Stimulated activated CD4-positive, alpha-beta T cell treated with anti-CD3 and anti-CD28 coated beads, Interleukin-12 subunit alpha, Interleukin-12 subunit beta, amount 100 ng/mL, for 24 hours (primary cell): ENCODE data around the gene CDON.

Experiments
- DNase-seq, 2 experiments: peaks; one replicate each; pipeline ENCODE4 v3.0.0-alpha.2; 2020; ENCODE audit warnings: low read depth in 2 of 2

The CDON gene, protein sequence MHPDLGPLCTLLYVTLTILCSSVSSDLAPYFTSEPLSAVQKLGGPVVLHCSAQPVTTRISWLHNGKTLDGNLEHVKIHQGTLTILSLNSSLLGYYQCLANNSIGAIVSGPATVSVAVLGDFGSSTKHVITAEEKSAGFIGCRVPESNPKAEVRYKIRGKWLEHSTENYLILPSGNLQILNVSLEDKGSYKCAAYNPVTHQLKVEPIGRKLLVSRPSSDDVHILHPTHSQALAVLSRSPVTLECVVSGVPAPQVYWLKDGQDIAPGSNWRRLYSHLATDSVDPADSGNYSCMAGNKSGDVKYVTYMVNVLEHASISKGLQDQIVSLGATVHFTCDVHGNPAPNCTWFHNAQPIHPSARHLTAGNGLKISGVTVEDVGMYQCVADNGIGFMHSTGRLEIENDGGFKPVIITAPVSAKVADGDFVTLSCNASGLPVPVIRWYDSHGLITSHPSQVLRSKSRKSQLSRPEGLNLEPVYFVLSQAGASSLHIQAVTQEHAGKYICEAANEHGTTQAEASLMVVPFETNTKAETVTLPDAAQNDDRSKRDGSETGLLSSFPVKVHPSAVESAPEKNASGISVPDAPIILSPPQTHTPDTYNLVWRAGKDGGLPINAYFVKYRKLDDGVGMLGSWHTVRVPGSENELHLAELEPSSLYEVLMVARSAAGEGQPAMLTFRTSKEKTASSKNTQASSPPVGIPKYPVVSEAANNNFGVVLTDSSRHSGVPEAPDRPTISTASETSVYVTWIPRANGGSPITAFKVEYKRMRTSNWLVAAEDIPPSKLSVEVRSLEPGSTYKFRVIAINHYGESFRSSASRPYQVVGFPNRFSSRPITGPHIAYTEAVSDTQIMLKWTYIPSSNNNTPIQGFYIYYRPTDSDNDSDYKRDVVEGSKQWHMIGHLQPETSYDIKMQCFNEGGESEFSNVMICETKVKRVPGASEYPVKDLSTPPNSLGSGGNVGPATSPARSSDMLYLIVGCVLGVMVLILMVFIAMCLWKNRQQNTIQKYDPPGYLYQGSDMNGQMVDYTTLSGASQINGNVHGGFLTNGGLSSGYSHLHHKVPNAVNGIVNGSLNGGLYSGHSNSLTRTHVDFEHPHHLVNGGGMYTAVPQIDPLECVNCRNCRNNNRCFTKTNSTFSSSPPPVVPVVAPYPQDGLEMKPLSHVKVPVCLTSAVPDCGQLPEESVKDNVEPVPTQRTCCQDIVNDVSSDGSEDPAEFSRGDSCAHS (N-terminal part only)

DNA sequence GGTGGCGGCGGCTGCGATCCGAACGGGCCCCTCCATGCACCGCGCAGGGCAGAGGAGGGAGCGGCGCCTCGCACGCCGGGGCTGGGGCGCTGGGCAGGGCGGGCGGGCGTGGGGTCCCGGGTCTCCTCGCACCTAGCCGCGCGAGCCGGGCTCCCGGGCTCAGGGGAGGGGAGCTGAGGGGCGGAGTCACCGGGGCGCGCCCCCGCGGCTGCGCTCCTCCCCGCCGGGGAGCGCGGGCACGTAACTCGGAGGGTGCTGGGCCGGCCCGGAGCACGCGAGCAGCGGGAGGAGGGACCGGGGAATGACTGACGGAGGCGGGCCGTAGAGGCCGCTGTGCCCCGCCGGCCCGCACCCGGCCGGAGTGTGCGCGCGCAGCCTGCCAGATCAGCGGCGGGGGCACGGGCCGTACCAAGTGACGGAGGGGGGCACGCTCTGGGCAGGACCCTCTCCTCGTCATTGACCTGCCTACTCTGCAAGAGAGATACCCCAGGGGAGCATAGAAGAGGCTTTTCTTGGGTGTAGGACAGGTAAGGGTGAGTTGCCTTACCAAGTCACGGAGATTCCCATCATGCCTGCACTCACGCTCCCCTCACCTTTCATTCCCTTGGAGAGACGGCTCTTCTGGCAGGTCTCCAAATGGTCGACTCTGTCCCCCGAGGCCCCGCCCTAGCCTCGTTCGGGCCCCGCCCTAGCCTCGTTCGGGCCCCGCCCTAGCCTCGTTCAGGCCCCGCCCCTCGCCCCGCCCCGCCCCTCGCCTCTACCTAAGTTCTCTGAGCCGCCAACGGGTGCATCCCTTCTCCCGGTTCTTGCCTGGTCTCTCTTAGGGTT lies at the start of gene CDON:
Gene CDON (minus strand): TSS at position 188 of the 828 bp plus-strand sequence. CDS start 39,390 bp downstream, outside the sequence.
- DNase-seq, result peak; percentile 81 to 84

DNA sequence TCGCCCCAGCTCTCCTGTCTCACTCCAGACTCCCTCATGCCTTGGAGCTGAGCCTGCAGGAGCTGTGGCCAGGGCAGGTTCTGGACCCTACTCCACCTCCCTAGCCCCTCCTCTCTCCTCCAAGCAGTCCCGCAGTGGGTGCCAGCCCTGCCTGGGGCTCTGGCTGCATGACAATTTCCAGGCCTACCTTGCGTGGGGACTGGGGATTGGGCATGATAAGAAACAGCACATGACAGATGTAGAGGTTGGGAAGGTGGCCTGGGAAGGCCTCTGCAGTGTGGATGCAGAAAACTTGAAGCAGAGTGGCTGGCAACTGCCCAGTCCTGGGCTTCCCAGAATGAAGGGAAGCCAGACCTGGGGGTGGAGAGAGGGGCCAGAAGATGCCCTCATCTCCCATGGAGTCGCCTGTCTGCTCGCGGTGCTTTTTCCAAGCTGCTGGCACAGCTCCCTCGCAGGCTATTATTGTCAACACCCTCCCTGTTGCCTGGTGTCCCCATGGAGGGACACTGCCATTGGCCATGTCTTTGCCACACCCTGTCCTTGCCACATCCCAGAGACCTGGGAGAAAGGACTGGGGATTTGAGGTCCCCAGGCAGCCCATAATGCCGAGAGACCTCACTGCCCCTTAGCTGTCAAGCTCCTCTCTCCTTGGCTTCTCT lies 48.9 kb upstream of the CDON start:
- no peak for DNase-seq

DNA sequence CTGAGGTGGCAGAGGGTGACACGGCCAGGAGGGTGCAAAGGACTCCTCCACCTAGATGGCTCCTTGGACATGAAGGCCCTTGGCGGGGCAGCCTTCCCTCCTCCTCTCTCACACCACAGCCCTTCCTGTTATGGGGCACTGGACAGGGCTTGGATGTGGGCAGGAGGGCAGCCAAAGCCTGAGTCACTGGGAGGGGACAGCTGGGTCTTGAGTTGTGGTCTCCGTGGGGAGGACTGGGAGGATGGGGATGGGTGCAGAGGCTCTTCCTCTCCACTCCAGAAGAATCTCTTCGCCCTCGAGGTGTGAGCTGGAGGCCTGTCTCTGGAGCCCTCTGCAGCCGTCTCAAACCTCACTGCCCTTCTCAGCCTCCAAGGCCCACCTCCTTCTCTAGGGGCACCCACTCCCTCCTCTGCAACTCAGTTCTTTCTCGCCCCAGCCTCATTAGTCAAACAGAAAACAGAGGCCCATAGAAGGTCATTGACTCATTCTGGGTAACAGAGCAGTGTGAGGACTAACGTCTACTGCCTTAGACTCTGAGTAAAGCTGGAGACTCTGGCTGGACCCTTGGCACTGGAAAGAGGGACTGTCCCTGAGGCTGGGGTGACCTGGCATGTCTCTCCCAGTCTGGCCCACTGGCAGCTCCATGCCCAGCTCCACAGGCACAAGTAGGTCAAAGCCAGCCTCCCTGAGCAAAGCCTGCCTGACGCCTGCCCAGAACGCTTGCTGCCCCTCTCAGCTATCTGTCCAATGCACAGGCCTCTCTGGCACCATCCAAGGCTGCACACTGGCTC lies 47.5 kb upstream of the CDON start:
- DNase-seq, result no peak

DNA sequence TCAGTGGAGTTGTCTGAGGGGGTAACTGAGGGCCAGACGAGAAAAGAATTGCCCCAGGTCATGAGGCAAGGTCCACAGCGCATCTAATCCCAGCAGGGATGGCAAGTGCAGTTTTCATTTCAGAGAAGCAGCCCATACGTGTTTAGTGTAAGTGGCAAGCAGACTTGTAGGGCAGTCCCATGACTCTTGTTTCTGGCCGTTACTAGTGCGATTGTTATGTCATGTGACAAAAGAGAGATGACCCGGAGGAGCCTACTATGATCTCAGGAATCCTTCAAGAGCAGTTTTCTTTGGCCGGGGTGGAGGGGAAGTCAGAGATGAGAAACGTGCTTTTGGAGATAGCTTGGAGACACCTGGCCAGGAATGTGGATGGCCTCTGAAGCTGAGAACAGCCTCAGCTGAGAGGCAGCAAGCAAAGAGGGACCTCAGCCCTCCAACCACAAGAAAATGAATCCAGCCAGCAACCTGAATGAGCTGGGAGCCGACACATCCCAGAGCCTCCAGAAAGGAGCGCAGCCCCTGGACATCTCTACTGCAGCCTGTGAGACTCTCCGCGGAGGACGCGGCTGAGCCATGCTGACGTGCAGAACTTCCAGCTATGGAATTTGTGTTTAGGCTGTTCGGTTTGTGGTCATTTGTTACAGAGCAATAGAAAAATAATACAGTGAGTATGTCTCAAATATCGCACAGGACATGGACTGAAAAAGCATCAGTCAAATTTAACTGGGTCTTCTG lies 44.1 kb upstream of the CDON start:
- no peak for DNase-seq

DNA sequence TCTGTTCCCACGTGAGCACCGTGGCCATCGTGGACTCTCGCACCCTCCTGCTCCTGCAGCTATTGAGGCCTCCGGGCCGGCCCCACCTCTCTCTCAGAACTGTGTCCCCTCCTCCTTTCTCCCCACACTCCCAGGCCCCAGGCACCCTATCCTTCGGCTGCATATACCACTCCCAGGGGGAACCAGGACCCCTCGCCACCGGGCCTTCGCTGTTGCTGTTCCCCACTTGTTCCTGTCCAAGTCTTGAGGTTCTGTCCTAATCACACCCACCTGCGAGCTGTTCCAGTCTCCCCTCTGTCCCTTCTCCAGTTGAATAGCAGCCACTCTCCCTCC lies 43.0 kb upstream of the CDON start:
- DNase-seq, result no peak

DNA sequence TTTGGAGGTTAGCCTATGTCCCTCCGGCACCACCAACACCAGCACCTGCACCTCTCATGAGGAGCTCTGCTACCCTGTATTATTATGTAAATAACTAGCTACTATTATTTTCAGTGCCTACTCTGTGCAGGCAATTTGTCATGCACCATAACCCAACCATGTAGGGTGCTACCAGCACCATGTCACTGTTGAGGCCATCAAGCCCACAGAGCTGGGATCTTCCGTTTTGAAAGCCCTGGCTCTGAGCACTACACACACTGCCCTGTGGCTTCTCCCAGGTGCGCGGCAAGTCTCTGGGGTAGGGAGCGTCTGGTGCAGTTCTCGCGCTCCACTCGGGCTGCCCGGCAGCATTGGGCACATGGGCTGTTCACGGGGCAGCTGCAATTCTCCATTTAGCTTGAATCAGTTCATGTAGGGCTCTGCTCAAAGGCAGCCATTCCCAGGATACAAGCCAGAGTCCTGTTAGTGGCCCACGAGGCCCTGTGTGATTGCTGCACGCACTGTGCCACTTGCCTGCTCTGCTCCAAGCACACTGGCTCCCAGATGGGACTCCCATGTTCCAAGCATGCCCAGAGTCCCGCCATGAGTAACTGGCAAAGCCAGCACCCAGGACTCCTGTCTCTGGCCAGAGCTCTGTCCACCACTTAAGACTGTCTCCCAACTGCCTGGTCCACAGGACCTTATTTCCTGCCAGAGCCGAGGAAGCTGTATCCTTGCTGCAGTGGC lies 42.5 kb upstream of the CDON start:
- DNase-seq, result no peak

DNA sequence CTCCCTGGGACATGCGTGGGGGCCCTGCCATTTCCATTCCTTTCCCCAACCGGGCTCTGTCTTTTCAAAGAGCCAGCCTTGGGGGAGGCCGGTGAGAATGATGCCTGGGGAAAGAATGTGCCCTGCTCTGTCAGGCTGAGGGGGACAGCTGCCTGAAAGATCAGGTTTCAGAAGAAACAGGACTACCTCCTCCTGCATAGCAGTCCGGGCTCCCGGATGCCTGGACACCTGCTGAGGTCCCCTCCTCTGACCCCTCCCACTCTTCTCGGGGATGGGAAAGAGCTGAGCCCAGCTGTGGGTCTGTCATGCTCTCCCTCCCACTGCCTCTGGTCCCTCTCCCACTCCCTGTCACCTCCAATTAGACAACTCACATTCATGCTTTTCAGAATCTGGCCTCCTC lies 41.8 kb upstream of the CDON start:
- no peak for DNase-seq

DNA sequence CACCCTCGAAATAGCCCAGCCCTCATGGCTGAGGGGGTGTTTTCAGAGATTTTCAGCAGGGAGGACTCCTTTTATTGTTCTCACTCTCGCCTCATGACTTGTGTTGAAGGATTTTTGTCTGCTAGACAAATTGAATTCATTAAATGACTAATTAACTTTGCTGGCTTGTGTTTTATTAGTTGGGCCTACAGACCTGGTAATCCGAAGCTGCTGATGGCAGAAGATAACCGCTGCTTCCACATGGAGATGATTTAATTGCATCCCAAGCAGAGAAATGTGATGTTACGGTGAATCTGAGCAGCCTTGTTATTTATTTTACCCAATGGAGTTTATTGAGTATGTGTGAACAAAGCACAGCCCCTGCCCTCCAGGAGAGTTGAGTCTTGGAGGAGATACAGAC lies 40.5 kb upstream of the CDON start:
- no peak for DNase-seq

DNA sequence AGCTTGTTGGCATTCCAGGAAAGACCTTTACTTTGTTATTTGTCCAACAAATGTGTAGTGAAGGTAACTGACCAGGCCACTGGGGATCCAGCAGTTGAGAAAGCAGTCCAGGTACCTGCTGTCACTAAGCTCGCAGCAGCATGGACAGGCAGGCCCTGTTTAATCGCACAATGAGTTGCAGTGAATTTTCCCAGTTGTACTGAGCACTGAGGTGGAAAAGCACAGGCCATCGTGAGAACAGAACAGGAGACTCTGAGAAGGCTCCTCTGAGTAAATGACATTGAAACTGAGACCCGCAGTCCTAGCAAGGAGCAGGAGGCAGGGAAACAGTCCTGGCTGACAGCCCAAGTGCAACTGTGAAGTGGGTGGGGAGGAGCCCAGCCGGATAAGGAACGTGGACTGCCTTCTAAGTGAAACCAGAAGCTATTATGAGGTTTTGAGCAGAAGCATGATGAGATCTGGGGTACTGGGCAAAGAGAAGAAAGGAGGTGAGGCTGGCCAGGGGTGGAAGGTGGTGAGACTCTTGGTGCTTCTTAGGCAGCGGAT lies 39.8 kb upstream of the CDON start:
- DNase-seq, result no peak

DNA sequence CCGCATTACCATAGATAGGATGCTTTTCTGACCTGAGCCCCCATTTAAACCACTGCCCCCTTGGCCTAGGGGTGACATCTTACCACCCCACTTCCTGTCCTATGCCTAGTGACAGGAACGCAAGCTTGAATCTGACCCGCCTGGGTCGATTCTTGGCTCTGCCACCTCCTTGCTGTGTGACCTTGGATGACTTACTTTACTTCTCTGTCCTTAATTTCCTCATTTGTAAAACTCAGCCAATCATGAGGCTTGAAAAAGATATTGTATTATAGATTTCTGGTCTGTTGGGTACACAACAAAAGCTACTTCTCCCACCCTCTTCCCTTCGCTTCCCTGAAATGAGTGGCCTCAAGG lies 39.2 kb upstream of the CDON start:
- DNase-seq, result no peak

DNA sequence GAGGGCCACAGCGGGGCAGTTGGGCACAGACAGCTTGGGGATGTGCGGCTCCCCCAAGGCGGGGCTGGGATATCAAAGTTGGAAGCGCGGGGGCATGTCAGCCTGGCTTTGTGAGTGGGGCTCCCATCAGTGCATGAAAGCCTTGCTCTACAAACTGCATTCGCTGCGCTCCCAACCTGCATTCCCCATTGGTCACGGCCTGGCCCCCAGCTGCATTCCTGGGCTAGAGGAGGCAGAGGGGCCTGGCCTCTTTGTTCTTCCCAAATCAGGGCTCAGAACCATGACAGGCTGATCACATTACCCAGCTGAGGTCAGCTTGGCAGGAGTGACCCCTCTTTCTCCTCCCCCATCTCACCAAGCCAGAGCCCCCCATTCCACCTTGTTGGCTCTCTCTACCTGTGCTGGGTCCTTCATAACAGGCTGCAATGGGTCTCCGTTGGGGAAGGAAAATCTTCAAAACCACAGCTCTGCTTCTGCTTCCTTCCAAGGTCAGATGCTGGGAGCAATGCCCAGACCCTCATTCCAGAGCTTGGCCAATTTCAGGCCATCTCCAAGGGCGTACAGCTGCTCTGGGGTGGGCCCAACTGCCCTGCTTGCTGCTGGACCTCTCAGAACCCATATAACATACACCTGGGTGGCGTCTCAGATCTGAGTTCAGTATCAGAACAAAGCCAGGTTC lies 38.7 kb upstream of the CDON start:
- DNase-seq, result no peak

DNA sequence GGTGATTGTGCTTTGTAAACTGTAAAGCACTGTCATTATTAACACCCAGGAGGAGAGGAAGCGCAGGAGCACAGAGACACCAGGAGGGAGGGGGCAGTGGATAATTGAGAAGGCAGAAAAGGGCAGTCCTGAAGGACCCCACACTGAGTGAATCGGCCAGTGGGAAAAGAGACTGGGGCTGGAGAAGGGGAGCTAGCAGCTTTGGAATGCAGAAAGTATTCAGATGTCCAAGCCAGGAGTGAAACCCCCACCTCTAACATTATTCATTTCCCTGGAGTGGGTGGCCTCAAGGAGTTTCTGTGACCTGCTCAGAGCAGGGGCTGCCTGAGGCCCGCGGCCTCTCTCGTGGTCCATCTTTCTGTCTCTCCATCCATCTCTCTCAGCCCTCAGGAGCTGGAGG lies 38.0 kb upstream of the CDON start:
- no peak for DNase-seq

DNA sequence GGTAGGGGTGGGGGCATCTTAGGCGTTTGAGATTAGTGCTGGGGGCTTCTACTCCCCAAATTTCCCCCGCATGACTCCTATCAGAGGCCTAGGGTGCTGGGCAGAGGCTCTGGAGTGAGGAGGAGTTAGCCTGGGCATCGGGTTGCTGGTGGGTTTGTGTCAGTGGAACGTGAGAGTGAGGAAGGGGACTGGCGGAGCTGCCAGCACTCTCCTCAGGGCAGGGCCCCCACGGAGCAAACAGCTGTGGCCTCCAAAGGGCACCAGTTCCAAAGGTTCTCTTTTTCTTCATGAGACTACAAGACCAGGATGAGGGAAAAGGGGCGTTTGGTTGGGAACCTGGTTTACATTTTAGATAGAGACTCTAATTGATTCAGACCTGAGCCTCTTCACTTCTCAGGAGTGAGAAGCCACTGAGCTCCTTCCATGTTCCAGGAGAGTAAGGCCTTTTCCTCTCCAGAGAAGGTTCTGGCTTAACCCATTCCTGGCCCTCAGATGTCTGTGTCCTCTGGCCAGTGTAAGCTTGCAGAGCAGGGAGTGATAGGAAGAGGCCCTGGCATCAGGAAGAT lies 35.6 kb upstream of the CDON start:
- no peak for DNase-seq

DNA sequence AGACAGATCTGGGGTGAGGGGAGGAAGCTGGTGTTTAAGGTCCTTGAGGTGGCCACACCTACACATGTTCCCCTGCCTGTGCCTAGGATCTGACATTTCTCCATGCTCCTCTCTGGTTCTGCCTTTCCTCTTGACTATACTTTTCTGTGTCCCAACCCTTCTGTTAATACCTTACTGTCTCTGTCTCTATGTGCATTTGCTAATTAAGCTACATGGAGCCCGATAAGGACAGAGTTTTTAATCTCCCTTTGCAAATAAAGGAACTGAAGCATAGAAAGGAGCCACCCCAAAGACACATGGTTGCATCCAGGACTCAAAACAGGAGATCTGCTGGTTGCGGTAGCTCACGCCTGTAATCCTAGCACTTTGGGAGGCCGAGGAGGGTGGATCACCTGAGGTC lies 33.1 kb upstream of the CDON start:
- DNase-seq, result no peak

DNA sequence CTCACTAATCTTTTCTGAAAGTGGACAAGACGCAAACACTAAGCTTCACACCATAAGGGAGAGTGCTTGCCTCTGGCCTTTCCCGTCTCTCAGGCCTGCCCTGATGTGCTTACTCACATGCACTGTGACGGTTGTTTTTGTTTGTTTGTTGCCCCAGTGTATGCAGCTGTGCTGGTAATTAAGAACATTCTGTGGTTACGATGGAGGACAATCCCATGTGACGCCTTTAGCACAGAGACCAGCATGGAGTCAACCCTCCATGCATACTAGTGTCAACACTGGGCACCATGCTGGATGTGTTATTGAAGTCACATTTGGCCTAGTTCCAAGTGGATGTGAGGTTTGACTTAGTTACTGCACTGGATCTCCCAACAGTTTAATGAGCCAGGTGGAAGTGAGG lies 27.8 kb upstream of the CDON start:
- no peak for DNase-seq

DNA sequence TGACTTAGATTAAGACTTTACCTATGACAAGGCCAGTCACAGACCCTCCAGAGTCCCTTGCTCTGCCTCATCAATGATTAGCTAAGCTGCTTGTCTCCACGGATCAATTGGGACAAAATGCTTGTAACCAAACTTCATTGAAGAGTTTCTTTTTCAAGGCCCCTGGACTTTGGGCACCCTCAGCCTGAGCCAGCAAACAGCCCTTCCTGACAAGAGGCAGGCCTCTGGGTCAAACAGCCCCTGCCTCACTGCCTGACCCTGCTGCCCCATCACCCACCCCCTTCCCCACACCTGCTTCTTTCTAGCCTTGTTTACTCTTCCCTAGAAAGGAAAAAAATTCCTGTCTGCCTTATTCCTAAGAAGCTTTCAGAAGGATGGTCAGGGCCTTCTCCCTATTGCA lies 26.3 kb upstream of the CDON start:
- DNase-seq, result no peak

DNA sequence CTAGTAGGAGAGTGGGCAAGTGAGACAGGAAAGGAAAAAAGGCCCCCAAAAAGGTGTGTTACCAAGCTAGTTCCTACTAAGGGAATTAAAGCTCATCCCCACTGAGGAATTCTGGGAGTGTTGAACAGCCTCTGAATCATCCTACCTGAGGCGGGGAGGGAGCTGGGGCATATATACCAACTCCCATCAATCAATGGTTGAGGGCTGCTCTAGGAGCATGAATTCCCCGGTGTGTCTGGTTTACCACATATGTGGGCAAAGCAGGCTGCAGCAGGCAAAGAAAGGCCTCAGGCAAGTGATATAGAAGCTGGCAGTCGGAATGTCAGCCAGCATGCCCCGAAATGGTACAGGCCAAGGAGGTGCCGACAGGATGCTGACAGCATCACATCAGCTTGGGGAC lies 23.6 kb upstream of the CDON start:
- no peak for DNase-seq

DNA sequence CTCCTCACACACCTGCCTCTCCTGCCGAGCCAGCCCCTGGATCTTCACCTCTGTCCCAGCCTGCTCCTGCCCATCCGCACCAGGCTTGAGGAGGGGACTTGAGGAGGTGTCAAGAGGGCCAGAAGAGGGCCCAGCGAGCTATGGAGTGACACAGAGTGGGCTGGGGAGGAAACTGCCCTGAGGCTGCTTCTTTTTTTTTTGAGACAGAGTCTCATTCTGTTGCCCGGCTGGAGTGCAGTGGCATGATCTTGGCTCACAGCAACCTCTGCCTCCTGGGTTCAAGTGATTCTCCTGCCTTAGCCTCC lies 21.9 kb upstream of the CDON start:
- no peak for DNase-seq
